HG03045 (cell line): ENCODE measurements around the gene FCRL3.

Experiments
- ATAC-seq: cut with Tn5 transposase; IDR thresholded peaks from one replicate; pipeline ENCODE4 v1.9.1; 2021; ENCODE audit warnings: mild to moderate bottlenecking, moderate library complexity; ENCODE audit not compliant: unreplicated experiment

Gene FCRL3

DNA sequence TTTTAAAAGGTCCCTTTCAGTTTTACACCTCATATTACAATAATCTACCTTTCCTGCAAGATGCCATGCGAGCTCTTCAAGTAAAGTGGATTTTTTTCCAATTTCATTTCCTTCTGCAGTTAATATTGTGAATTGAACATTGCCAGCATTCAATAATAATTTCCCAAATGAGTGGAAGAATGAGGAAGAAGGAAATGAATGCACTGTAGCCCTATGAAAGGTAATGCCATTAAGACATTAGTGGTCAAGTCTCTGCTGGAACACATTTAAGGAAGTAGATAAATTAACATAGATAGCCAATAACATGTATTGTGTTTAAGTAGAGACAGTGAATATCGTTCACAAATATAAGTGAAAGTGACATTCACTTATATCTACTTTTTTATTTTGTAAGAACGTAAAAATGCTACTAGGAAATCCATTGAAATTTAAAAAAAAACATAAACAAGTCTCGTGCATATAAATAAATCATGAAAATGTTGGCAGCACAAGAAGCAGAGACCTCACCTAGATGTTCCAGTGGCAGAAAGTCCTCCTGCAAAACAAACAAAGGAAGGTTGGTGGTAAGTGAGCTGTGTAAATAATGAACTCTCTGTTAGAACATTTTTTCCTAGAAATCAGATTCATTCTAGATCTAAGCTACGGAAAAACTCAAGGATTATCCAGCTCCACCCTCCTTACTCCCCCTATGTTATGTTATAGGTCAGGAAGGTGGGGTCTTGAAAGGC lies 17.7 kb downstream of the FCRL3 start:
- ATAC-seq: no peak

DNA sequence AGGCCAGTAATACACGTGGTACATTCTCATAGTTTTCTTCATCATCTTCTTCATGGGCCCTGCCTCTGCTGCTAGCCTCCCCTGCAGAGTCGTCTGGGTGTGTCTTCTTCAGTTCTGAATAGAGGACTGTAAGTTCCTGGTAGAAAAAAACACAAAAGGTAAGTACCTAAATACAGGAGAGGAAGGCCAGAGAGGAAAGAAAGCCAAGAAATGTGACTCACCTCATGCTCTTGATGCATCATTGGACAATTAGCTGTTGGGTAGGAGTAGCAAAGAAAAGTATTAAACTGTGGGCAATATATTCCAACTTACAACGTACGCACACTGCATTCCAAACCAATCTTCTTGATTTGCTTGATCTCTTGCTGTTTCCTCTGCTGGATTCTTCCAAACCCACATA lies 21.8 kb downstream of the FCRL3 start:
- no peak for ATAC-seq

DNA sequence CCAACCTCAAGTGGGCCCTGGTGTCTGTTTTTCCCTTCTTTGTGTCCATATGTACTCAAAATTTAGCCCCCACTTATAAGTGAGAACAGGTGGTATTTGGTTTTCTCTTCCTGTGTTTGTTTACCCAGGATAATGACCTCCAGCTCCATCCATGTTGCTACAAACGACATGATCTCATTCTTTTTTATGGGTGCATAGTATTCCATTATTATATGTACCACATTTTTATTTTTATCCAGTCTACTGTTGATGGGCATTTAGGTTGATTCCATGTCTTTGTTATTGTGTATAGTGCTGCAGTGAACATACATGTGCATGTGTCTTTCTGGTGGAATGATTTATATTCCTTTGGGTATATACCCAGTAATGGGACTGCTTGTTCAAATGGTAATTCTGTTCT lies 27.6 kb downstream of the FCRL3 start:
- ATAC-seq: no peak

DNA sequence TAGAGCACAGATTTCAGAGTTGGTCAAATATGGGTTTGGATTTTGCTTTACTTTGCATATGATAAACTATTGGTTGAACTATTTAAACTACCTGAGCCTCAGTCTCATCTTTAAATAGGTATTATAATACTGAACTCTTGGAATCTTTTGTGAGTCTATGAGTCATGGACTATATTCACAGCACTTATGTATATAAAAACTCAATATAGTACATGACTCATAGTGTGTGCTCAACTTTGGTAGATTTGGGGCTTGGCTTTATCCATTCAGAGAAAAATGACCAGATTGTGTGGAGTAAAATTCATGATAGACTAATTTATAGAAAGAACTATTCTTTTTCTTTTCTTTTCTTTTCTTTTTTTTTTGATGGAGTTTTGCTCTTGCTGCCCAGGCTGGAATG lies 28.7 kb downstream of the FCRL3 start:
- no peak for ATAC-seq

DNA sequence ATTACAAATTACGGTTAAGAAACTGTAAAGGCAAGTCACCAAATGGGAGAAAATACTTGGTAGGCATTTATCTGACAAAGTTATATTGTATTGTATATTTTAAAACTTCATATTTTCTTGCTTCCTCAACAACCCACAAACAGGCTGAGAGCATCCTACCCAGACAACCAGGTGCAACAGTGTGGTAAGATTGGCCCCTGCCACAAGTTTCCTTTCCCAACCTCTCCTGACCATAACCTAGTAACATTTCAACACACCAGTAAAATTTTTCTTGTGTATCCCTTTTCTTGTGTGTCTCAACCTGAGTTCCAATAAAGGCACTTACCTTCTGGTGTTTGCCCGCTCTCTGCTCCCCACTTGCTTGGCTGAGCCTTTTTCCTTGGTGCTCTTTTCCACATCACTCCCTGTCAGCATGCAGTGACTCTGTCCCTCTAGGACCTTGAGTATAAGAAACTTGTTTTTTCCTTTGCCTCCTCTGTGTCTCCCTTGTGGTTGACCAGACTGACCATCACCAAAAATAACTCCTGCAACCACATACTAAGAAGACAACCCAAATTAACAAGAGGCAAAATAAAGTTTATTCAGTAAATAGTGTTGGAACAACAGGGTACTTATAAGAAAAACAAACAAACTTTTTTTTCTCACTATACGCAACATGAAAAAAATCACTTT lies 40.9 kb downstream of the FCRL3 start:
- no peak for ATAC-seq

DNA sequence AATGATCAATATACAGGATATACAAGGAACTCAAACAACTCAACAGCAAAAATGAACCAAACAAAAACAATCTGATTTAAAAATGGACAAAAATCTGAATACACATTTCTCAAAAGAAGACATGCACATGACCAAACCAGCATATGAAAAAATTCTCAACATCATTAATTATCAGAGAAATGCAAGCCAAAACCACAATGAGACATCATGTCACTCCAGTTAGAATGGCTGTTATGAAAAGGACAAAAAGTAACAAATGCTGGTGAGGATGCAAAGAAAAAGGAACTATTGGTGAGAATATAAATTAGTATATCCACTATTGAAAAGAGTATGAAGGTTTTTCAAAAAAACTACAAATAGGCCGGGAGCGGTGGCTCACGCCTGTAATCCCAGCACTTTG lies 42.0 kb downstream of the FCRL3 start:
- ATAC-seq: no peak

DNA sequence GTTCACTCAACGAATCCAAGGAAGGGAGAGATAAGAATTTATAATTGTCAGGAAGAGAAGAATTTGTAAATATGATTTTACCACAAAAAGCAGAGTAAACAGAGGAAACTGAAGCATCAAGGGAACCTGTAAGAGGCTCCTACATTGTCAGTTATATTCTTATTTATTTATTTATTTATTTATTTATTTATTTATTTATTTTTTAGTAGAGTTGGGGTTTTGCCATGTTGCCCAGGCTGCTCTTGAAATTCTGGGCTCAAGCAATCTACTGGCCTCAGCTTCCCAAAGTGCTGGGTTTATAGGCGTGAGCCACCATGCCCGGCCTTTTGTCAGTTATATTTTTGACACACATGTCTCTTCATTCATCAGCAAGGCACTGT lies 47.1 kb downstream of the FCRL3 start:
- ATAC-seq: no peak

DNA sequence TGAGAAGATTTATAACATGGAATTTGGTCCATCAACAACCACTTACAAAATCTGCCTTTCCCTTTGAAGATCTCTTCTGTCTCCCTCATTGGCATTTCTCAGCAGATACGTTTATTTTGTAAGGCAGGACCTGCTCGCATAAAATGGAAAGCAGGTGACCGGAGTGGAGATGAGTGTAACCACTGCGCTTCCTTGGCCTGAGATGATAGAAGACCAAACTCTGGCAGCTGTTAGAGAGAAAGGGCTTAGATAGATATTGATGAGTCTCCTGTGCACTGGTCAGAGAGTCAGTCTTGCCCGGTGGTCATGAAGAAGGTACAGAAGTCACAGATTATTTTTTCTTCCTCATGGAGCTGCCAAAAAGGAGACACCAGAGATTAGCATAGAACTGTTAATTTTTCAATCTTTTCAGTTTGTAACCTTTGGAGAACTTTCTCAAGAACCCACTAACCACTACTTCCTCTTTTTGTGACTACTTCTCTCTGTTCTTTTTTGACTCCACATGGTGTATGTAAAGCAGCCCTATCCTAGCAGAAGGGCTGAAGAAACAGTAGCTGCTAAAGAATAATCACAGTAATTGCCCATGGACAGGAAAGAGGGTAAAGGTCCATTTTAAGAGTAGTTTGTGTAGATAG lies 47.6 kb downstream of the FCRL3 start:
- peak; percentile 95 for ATAC-seq

DNA sequence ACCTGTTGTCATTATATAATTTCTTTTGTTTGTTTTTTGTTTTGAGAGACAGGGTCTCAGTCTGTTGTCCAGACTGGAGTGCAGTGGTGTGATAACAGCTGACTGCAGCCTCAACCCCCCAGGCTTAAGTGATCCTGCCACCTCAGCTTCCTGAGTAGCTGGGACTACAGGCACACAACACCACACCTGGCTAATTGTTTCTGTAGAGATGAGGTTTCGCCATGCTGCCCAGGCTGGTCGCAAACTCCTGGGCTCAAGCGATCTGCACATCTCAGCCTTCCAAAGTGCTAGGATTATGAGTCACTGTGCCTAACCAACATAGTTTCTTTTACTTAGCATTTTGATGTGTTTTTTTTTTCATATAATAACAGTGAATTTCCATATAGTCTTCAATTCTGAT lies 52.3 kb downstream of the FCRL3 start:
- ATAC-seq: no peak

DNA sequence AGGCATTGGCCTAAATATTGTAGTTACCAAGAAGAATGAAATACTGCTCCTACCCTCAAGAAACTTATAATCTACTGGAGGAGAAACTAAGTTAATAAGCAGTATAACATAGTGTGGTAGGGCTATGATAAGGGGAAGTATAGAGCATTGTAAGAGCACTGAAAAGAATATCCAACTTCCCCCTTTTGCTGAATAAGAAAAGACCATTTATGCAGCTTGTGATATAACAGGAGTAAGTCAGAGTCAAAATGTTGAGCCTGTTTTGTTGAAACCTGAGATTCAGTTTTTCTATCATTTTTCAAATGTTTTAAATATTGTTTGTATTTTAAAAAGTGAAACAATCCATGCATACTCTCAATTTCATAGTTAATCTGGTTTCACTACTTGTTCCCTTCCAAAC lies 54.4 kb downstream of the FCRL3 start:
- ATAC-seq: no peak

DNA sequence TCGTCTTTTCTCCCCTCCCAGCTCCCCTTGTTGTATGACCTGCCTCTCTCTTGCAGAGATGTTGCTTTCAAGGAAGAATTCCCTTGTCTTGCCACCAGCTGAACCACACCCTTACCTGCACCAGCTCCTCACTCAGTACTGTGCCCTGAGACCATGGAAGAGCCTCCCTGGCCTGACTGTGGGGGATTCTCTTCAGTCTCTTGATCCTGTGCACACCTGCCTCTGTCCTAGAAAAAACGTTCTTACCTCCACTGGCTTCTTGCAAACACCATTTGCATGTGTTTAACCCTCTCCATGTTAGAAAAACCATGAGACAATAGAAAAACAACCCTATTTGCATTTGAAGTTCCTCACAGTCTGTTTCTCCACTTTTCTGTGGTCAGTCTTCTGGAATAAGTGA lies 59.4 kb downstream of the FCRL3 start:
- ATAC-seq: no peak

DNA sequence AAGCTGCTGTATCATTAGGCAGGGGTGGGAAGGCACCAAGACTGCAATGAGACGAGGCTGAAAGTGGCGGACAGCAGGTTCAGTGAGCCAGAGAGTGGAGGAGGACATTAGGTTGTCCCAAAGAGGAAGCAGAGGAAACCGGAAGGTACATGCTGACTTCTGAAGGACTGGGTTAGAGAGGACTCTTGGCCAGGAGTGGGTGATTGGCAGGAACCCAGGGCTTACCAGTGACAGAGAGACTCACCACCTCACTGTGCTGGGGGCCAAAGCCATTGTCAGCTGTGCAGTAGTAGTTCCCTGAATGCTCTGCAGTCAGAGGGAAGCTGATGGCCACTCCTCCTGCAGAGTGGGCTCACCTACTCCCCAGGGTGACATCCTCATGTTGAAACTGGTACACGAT lies 60.8 kb downstream of the FCRL3 start:
- ATAC-seq: no peak

DNA sequence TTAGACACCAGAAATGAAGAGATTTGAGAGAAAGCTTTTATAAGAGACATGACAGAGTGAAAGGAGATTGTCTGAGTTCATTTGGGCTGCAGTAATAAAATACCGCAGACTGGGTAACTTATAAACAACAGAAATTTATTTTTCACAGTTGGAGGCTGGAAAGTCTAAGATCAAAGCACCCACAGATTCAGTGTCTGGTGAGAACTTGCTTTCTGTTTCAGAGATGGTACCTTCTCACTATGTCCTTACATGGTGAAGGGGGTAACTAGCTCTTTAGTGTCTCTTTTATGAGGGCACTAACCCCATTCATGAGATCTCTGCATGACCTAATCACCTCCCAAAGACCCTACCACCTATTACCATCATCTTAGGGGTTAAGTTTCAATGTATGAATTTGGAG lies 71.8 kb downstream of the FCRL3 start:
- no peak for ATAC-seq
